T-helper 2 cell treated with Interferon-gamma antibody and Interleukin-4, amounts not matched to agents 5 μg/mL and 100 μg/mL, for 36 hours (primary cell): Measurements from ENCODE around the gene CPA1.

Experiments used
- DNase-seq: peaks from one replicate; pipeline ENCODE4 v3.0.0; 2021; ENCODE audit warnings: low spot score
- H3K27ac Mint-ChIP-seq: one replicate; pipeline ENCODE4 v1.8.0; 2021; ENCODE audit warnings: mild to moderate bottlenecking, mixed read lengths
- H3K27me3 Mint-ChIP-seq: one replicate; pipeline ENCODE4 v1.8.0; 2021; ENCODE audit warnings: low read depth, mixed read lengths
- H3K36me3 Mint-ChIP-seq: one replicate; pipeline ENCODE4 v1.8.0; 2021; ENCODE audit warnings: low read depth, mixed read lengths
- H3K4me1 Mint-ChIP-seq: one replicate; pipeline ENCODE4 v1.8.0; 2021; ENCODE audit warnings: low read depth, mixed read lengths
- H3K4me3 Mint-ChIP-seq: one replicate; pipeline ENCODE4 v1.8.0; 2022; ENCODE audit warnings: mild to moderate bottlenecking, moderate library complexity, mixed read lengths
- H3K9me3 Mint-ChIP-seq: one replicate; pipeline ENCODE4 v1.8.0; 2021; ENCODE audit warnings: mixed read lengths

Gene CPA1

DNA sequence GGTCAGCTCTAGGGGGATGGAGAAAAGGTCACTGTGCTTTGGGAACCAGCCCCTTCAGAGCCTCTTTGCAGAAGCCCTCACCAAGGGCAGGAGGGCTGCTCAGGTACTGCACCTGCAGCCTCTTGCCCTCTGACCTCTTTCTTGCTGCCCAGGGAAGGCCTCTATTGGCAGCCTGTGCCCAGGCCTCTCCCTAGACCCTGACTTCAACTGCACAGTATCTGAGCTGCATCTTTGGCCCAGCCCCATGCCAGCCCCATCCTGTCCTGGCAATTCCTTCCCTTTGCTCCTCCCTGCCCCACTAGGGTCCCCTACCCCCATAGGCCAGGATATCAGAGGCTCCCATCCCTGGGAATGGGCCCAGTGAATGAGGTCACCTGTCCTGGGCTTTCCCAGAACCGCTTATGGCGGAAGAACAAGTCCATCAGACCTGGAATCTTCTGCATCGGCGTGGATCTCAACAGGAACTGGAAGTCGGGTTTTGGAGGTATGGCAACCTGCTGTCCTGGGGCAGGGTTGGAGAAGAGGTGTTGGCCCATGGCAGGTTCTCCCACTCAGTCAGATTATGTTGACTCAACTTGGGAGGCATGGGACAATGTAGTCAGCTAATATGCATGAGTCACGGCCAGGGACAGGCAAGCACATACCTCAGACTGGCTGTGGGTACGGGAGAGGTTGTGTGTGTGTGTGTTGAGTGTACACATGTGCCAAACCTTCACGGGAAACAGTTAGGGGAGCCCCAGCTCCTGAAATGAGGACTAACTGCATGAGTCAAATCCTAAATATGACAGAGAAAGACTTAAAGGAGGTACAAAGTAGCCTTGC, 17.1 kb upstream of the CPA1 start:
- Mint-ChIP-seq H3K9me3 (peaks cover 22% of the 10 kb centered on the region), H3K36me3 (peaks cover 1% of the 10 kb centered on the region), H3K4me3 (no peak overlapping the region), H3K27ac (no peak overlapping the region), H3K27me3 (no peaks in the 10 kb centered on the region), H3K4me1 (peaks cover 9% of the 10 kb centered on the region)
- peak; percentile 70 for DNase-seq

DNA sequence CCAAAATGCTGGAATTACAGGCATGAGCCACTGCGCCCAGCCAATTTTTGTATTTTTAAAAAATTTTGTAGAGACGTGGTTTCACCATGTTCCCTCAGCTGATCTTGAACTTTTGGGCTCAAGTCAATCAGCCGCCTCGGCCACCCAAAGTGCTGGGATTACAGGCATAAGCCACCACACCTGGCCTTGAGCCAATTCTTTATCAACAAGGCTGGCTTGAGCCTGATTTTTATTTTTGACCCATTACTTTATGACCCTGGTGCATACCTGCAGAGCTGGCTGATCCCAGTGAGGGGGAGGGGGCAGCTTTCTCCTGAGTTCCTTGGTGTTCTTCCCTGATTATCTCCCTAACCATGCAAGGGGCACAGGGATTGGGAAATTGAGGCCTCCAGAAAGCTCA, 15.8 kb upstream of the CPA1 start:
- H3K36me3 Mint-ChIP-seq = peaks cover 1% of the 10 kb centered on the region
- no peak overlapping the region for H3K4me3 Mint-ChIP-seq
- no peaks in the 10 kb centered on the region for H3K27me3 Mint-ChIP-seq
- H3K4me1 Mint-ChIP-seq = peaks cover 20% of the 10 kb centered on the region
- DNase-seq = no peak
- no peak overlapping the region for H3K27ac Mint-ChIP-seq
- H3K9me3 Mint-ChIP-seq = peaks cover 18% of the 10 kb centered on the region

DNA sequence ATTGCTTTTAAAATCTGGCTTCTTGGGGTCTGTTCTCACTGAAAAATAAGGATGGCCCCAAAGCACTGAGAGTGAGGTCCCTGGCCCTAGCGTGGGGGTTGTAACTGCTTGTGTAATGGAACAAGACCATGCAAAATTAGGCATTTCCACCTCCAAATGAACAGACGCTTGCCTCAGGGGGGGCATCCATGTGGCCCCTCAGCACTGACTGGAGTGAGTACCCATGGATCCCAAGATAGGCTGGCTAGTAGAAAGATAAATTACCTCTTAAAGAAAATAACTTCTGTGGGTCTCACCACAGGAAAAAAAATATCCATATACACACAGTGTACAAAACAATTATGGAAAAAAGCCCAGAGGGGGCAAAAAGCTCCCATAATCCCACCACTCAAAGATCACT, 15.2 kb upstream of the CPA1 start:
- H3K9me3 Mint-ChIP-seq = peaks cover 12% of the 10 kb centered on the region
- no peak overlapping the region for H3K4me3 Mint-ChIP-seq
- DNase-seq = no peak

DNA sequence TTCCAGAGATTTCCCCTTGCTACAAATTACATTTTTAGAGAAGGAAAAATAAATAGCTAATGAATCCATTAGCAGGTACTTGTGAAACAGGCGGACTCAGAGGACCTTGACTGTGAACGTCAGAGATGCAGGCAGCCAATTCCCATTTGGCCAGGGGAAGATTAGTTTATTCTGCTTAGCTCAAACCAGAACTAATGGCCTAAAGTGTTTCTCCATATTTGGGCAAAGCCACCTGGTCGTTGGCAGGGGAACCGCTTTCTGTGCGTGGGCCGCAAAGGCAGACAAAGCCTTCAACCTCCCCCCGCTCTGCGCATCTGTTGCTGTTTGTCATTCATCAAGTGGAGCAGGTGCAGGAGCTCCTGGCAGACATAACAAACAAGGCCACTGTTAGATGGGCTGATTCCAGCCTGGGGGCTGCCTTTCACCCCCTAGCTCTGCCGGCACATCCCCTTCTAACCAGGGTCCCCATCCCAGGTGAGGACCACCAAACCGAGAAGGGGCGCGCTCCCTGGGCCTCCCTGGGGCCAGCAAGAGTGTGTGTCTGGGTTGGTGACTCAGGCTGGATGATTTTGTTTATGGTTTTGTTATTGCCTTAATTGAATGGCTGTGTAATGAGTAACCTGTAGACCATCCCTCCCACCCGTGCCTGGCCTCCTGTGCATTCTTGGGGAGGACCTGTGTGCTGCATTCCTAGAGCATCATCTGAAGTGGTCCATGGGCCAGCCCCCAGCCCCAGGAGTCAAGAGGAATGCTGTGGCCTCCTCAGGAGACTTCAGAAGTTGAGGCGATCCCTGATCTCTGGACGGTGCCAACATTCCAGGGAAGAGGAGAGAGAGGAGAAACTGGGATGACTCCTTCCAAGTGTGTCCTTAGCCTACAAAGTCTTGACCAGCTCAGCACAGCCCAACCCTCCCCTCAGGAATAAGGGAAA, 14.5 kb upstream of the CPA1 start:
- Mint-ChIP-seq H3K27me3 (no peaks in the 10 kb centered on the region), H3K4me3 (peak overlapping the region; percentile 15), H3K9me3 (peaks cover 5% of the 10 kb centered on the region), H3K27ac (no peak overlapping the region), H3K36me3 (no peaks in the 10 kb centered on the region), H3K4me1 (peaks cover 26% of the 10 kb centered on the region)
- DNase-seq = no peak

More for the DNA sequence above, 15.2 kb upstream of the CPA1 start:
- Mint-ChIP-seq H3K36me3 (peaks cover under 1% of the 10 kb centered on the region), H3K27ac (no peak overlapping the region), H3K27me3 (no peaks in the 10 kb centered on the region), H3K4me1 (peaks cover 26% of the 10 kb centered on the region)

DNA sequence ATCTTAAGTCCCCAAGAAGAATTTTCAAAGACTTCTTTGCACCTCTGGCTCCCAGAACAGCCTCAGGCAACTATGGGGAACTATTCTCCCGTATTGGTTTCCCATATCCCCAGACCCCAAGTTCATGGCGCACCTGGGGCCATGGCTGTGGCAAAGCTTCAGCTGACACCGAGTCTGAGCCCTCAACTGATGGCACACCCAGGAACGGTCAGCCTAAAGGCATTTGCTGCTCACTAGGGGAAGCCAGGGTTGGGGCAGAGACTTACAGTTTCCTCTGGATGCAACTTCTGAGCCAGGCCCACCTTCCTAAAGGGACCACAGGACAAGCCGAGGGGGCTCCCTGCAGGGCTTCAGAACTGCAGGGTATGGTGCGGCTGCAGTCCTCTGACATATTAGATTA, 13.7 kb upstream of the CPA1 start:
- H3K4me1 Mint-ChIP-seq = peaks cover 26% of the 10 kb centered on the region
- DNase-seq = no peak
- H3K36me3 Mint-ChIP-seq = no peaks in the 10 kb centered on the region
- no peak overlapping the region for H3K27ac Mint-ChIP-seq
- H3K9me3 Mint-ChIP-seq = no peaks in the 10 kb centered on the region
- H3K4me3 Mint-ChIP-seq = peak overlapping the region; percentile 57
- no peaks in the 10 kb centered on the region for H3K27me3 Mint-ChIP-seq

DNA sequence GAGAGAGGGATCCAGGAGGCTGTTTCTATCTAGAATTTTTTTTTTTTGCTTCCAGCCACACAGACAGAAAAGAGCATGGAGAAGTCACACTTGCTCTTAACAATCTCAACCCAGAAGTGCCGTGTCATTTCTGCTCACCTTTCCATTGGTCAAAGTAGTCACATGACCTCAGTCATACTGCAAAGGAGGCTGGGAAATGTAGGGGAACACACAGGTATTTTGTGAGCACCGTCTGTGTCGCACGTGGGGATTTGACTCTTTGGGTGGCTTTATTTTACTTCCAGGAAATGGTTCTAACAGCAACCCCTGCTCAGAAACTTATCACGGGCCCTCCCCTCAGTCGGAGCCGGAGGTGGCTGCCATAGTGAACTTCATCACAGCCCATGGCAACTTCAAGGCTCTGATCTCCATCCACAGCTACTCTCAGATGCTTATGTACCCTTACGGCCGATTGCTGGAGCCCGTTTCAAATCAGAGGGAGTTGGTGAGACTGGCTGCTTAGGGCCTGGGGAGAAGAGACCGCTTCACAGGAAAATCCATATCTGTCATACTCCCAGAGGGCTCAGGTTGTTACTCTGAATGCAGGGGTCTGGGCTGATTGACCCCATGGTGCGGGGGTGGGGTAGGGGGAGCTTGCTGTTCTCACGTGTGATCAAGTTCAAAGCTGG, 13.1 kb upstream of the CPA1 start:
- no peak for DNase-seq
- Mint-ChIP-seq H3K27ac (peak overlapping the region; percentile 49), H3K9me3 (no peaks in the 10 kb centered on the region), H3K27me3 (no peaks in the 10 kb centered on the region), H3K4me3 (peak overlapping the region; percentile 57), H3K36me3 (no peaks in the 10 kb centered on the region), H3K4me1 (peaks cover 26% of the 10 kb centered on the region)

DNA sequence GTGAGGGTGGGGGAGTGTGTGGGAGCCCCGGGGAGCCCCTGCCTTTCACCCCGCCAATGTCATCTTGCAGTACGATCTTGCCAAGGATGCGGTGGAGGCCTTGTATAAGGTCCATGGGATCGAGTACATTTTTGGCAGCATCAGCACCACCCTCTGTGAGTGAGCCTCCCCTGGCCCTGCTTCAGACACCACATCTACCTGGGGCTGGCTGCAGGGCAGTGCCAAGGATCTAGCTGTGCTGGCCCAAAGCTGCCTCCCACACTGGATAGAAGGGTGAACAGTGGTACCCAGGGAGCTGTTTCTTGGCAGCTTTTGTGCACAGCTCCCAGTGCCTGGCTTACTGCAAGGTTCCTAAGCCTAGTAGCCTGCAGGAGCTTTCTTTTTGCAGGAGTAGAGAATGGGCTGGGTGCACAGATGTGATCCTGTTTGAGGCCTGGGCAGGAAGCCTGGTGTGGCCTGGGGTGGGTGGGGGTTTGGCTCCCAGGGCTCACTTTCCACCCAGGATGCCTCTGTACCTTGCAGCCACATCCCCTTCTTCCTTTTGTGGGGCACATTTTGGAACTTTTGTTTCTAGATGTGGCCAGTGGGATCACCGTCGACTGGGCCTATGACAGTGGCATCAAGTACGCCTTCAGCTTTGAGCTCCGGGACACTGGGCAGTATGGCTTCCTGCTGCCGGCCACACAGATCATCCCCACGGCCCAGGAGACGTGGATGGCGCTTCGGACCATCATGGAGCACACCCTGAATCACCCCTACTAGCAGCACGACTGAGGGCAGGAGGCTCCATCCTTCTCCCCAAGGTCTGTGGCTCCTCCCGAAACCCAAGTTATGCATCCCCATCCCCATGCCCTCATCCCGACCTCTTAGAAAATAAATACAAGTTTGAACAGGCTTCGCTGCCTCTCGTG, 12.2 kb upstream of the CPA1 start:
- H3K27ac Mint-ChIP-seq = no peak overlapping the region
- H3K36me3 Mint-ChIP-seq = no peaks in the 10 kb centered on the region
- H3K4me3 Mint-ChIP-seq = no peak overlapping the region
- no peak for DNase-seq
- H3K27me3 Mint-ChIP-seq = no peaks in the 10 kb centered on the region
- no peaks in the 10 kb centered on the region for H3K9me3 Mint-ChIP-seq
- peaks cover 26% of the 10 kb centered on the region for H3K4me1 Mint-ChIP-seq

DNA sequence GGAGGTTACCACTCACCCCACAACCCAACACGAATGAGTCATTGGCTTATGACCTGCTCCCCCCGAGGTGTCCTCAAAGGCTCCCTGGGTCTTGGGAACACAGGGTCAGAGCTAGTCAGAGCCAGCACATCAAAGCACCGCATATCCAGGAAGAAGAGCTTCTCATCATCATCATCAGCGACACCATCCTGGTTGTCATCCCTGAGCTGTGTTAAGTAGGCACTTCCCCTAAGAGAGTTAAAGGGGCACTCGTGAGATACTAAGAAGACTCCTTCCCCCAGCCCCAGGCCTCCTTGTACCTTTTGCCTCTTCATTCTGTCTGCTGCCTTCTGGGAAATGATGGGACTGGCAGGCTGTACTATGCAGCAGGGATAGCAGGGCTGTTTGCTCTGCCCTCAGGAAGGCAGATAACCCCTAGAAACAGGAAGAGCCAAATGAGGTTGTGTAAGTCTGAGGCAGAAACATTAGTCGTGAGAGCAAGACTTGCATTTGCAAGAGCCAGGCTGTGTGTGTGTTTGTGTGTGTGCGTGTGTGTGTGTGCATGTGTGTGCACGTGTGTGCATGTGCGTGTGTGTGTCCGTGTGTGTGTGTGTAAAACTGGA, 11.1 kb upstream of the CPA1 start:
- Mint-ChIP-seq H3K27me3 (no peaks in the 10 kb centered on the region), H3K4me3 (peak overlapping the region; percentile 28), H3K36me3 (no peaks in the 10 kb centered on the region), H3K4me1 (peaks cover 23% of the 10 kb centered on the region), H3K9me3 (no peaks in the 10 kb centered on the region), H3K27ac (peak overlapping the region; percentile 55)
- DNase-seq = no peak

DNA sequence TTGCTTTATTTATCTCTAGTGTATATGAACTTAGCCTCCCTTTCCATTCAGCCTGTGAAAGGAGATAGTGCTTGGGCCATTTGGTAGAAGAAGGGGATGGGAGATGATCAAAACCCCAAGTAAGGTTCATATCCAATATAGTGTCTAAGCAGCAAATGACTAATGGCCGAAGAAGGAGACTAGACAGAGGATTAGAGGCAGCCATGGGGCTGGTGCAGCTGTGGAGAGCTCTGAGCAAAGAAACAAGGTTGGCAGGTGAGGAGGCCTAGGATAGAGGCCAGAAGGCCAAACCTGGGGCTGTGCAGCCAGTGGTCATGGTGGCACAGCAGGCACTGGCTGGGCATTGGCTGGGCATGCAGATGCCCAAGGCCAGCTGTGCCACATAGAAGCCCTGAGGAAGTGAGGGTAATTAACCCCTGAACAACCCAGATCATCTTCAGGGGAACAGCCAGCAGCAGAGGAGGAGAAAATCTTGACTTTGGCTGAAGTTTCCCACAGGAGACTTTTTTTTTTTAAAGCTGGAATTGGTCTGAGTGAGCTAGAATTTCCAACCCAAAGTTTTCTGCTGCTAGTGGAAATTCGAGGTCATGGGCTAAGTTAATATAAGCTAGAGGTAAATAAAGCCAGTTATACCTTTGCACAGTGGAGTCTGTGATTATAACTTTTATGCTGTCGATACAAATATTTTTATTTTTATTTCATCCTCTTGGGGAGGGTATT, 10.3 kb upstream of the CPA1 start:
- DNase-seq = no peak
- H3K9me3 Mint-ChIP-seq = no peaks in the 10 kb centered on the region
- no peaks in the 10 kb centered on the region for H3K36me3 Mint-ChIP-seq
- no peak overlapping the region for H3K4me3 Mint-ChIP-seq
- H3K27ac Mint-ChIP-seq = no peak overlapping the region
- H3K27me3 Mint-ChIP-seq = no peaks in the 10 kb centered on the region
- H3K4me1 Mint-ChIP-seq = peaks cover 23% of the 10 kb centered on the region

DNA sequence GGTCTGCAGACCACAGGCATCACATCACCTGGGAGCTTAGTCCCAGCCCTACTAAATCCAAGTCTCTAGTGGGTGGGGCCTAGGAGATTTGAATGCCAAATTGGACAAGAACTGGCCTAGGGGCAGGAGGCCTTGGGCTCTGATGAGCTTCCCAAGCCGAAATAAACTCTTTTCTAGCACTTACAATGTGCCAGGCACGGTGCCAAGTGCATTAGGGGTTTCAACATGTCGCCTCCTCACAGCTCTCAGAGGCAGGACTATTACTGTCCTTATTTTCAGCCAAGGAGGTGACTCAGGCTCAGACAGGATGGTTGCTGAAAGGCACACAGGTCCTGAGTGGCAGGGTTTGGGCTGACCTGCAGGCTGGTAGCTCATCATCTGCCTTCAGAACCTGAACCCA, 9.2 kb upstream of the CPA1 start:
- Mint-ChIP-seq H3K9me3 (peaks cover under 1% of the 10 kb centered on the region), H3K4me3 (no peak overlapping the region), H3K4me1 (peaks cover 23% of the 10 kb centered on the region), H3K27ac (no peak overlapping the region), H3K36me3 (no peaks in the 10 kb centered on the region), H3K27me3 (no peaks in the 10 kb centered on the region)
- no peak for DNase-seq

DNA sequence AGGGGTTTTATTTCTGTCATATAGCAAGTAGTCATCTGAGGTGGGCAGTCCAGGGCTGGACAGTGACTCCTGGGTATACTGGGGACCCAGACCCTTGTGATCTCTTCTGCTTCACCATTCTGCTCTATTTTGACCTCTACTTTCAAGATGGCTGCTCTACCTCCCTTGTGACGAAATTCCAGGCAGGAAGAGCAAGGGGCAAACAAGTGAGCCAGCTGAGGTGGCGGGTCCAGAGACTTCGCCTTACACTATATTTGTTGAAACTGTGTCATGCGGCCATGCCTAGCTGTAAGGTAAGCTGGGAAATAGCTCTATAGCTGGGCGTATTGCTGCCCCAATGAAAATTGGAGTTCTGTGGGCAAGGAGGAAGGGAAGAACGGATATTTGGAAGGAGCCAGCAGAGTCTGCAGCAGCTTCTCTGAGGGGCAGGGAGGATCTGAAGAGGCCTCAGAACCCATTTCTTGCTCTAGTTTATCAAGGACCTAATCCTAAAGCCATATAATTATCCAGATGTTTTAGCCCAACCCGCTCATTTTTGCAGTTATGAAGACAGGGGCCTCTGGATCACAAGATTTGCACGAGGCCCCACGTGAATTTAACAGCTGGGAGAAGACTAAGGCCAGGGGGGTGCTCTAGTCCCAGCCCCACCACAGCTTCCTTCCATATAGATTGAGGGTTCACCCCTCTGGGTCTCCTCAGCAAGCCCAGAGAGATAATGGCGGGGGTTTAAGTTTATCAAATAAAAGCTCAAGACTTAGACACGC, 7.7 kb upstream of the CPA1 start:
- Mint-ChIP-seq H3K4me3 (no peak overlapping the region), H3K36me3 (no peaks in the 10 kb centered on the region), H3K27me3 (no peaks in the 10 kb centered on the region), H3K9me3 (peaks cover 8% of the 10 kb centered on the region), H3K4me1 (peaks cover 16% of the 10 kb centered on the region), H3K27ac (no peak overlapping the region)
- DNase-seq = no peak

DNA sequence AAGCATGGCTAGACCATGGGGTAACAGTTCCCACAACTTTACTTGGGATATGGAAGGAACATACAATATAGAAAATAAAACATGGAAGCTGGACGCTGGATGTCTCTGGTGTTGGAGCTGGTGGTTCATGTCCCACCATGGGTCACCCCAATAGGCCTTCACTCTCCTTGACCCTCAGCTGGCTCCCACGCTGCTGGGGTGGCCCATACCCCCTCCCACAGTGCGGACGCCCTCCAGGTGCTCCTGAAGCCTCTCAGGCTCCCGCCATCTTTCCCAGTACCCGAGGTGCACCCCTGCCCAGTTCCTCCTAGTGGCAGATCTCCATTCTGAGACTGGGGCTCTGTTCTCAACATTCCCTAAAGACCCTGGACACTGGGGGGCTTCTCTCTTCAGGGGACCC, 5.8 kb upstream of the CPA1 start:
- Mint-ChIP-seq H3K27me3 (no peaks in the 10 kb centered on the region), H3K9me3 (peaks cover 8% of the 10 kb centered on the region), H3K27ac (no peak overlapping the region), H3K4me1 (peaks cover 5% of the 10 kb centered on the region), H3K36me3 (no peaks in the 10 kb centered on the region), H3K4me3 (no peak overlapping the region)
- no peak for DNase-seq
